Osteoblast (primary cell): ENCODE measurements around the gene CHST12. TPM values are rescaled to one million over a fixed set of nuclear protein-coding genes. Genes with fewer than 3 reads are reported as not detected.

Experiments
- DNase-seq: peaks from one replicate; pipeline ENCODE4 v3.0.0; 2011; ENCODE audit warnings: low spot score, mixed read lengths; ENCODE audit not compliant: insufficient read length; ENCODE audit errors: missing footprints
- H2AFZ ChIP-seq: 2 replicates; pipeline ENCODE4 v1.6.0; 2011; ENCODE audit warnings: mild to moderate bottlenecking, low read length
- H3K27ac ChIP-seq: 2 replicates; pipeline ENCODE4 v1.5.1; 2011; ENCODE audit warnings: mild to moderate bottlenecking, low read depth, low read length, moderate library complexity
- H3K27me3 ChIP-seq: 2 replicates; pipeline ENCODE4 v1.6.0; 2012; ENCODE audit warnings: mild to moderate bottlenecking, control low read depth, inconsistent platforms, low read length, moderate library complexity; ENCODE audit not compliant: insufficient read depth
- H3K36me3 ChIP-seq: 2 replicates; pipeline ENCODE4 v1.5.1; 2011; ENCODE audit warnings: mild to moderate bottlenecking, low read length, control low read depth, moderate library complexity; ENCODE audit not compliant: insufficient read depth
- H3K4me1 ChIP-seq: 2 replicates; pipeline ENCODE4 v1.5.1; 2011; ENCODE audit warnings: mild to moderate bottlenecking, low read length, control low read depth, moderate library complexity; ENCODE audit not compliant: insufficient read depth
- H3K4me2 ChIP-seq: 2 replicates; pipeline ENCODE4 v1.6.0; 2011; ENCODE audit warnings: mild to moderate bottlenecking, low read length; ENCODE audit not compliant: insufficient read depth
- H3K4me3 ChIP-seq: fragments of 200-600 bp; sonication (generic); 3 replicates; pipeline ENCODE4 v1.5.1; 2012; ENCODE audit warnings: mild to moderate bottlenecking, low read length, inconsistent platforms; ENCODE audit not compliant: insufficient read depth
- H3K79me2 ChIP-seq: 2 replicates; pipeline ENCODE4 v1.6.0; 2012; ENCODE audit warnings: mild to moderate bottlenecking, low read length, control low read depth, inconsistent platforms; ENCODE audit not compliant: insufficient read depth
- H3K9me3 ChIP-seq: 2 replicates; pipeline ENCODE4 v1.5.1; 2011; ENCODE audit warnings: low read depth, low read length, control low read depth
- H4K20me1 ChIP-seq: 2 replicates; pipeline ENCODE4 v1.6.0; 2012; ENCODE audit warnings: mild to moderate bottlenecking, low read length, control low read depth; ENCODE audit not compliant: insufficient read depth
- total RNA-seq: library from RNA; depleted of rRNA; stranded (reverse); fragments of >200 nt; gene quantifications from 2 replicates; pipeline ENCODE4 v1.2.3, GENCODE V29; 2012
- TF ChIP-seq, protein P1 (sequence below): IDR thresholded peaks from 2 replicates; pipeline ENCODE4 v1.5.1; 2011; ENCODE audit warnings: mild to moderate bottlenecking, low read depth, low read length, moderate library complexity; ENCODE audit errors: extremely low read depth

The CHST12 gene
- total RNA-seq, 1 donor: 4.0 TPM

DNA sequence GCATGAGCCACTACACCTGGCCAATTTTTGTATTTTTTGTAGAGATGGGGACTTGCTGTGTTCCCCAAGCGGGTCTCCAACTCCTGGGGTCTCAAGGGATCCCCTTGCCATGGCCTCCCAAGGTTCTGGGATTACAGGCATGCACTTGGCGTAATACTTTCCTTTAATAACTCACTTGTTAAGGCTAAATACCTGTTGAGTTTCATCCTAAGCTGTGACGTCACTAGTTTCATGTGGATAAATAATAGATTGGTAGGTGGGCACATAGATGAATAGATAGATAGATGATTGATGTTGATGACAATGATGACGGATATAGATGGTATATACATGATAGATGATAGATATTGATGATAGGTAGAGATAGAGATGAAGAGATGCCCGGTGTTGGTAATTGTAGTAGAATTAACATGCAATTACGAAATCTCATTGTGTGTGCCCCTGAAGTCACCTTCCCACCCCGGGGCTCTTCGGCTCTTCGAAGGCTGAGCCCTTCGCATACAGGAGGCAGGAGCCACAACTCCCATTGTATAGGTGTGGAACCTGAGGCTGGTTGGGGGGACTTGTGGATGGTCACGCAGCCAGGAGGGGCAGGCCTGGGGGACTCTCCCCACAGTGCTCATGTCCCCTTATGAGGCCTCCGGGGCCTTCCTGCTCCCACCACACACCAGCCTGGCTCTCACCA lies 70.2 kb downstream of the CHST12 start:
- TF ChIP-seq, protein P1, sequence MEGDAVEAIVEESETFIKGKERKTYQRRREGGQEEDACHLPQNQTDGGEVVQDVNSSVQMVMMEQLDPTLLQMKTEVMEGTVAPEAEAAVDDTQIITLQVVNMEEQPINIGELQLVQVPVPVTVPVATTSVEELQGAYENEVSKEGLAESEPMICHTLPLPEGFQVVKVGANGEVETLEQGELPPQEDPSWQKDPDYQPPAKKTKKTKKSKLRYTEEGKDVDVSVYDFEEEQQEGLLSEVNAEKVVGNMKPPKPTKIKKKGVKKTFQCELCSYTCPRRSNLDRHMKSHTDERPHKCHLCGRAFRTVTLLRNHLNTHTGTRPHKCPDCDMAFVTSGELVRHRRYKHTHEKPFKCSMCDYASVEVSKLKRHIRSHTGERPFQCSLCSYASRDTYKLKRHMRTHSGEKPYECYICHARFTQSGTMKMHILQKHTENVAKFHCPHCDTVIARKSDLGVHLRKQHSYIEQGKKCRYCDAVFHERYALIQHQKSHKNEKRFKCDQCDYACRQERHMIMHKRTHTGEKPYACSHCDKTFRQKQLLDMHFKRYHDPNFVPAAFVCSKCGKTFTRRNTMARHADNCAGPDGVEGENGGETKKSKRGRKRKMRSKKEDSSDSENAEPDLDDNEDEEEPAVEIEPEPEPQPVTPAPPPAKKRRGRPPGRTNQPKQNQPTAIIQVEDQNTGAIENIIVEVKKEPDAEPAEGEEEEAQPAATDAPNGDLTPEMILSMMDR: no peak

DNA sequence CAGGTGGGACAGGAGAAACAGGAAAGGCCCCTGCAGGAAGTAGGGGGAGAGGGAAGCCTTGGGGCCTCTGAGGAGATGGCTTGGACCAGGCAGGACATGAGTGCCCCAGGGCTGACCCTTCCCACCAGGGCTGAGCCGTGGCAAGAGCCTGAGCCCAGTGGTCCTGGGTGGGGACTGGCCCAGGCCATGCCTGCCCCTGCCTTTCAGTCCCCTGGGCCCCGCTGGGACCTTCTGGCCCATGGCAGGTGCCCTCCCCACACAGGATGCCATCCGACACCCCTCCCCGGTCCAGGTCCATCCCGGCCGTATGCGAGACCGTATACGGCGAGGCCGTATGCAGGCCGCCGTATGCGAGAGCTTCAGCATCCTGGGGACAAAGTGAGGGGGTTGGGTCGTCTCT lies 70.8 kb downstream of the CHST12 start:
- H3K4me1 ChIP-seq: peaks cover 14% of the 10 kb centered on the region
- no peak overlapping the region for H3K4me3 ChIP-seq
- TF ChIP-seq, protein P1: no peak
- H4K20me1 ChIP-seq: no peaks in the 10 kb centered on the region
- no peaks in the 10 kb centered on the region for H3K9me3 ChIP-seq
- H3K4me2 ChIP-seq: no peak overlapping the region
- H2AFZ ChIP-seq: no peak overlapping the region
- peak; percentile 73 for DNase-seq
- no peak overlapping the region for H3K27ac ChIP-seq
- H3K27me3 ChIP-seq: peaks cover 3% of the 10 kb centered on the region
- H3K79me2 ChIP-seq: no peaks in the 10 kb centered on the region
- no peaks in the 10 kb centered on the region for H3K36me3 ChIP-seq

More for the DNA sequence above, 70.2 kb downstream of the CHST12 start:
- no peaks in the 10 kb centered on the region for H3K36me3 ChIP-seq
- no peak overlapping the region for H3K4me3 ChIP-seq
- no peak overlapping the region for H3K27ac ChIP-seq
- H3K9me3 ChIP-seq: no peaks in the 10 kb centered on the region
- peaks cover 3% of the 10 kb centered on the region for H3K27me3 ChIP-seq
- DNase-seq: peak; percentile 85
- H3K79me2 ChIP-seq: no peaks in the 10 kb centered on the region
- no peak overlapping the region for H2AFZ ChIP-seq
- peaks cover 10% of the 10 kb centered on the region for H3K4me1 ChIP-seq
- H4K20me1 ChIP-seq: no peaks in the 10 kb centered on the region
- no peak overlapping the region for H3K4me2 ChIP-seq

DNA sequence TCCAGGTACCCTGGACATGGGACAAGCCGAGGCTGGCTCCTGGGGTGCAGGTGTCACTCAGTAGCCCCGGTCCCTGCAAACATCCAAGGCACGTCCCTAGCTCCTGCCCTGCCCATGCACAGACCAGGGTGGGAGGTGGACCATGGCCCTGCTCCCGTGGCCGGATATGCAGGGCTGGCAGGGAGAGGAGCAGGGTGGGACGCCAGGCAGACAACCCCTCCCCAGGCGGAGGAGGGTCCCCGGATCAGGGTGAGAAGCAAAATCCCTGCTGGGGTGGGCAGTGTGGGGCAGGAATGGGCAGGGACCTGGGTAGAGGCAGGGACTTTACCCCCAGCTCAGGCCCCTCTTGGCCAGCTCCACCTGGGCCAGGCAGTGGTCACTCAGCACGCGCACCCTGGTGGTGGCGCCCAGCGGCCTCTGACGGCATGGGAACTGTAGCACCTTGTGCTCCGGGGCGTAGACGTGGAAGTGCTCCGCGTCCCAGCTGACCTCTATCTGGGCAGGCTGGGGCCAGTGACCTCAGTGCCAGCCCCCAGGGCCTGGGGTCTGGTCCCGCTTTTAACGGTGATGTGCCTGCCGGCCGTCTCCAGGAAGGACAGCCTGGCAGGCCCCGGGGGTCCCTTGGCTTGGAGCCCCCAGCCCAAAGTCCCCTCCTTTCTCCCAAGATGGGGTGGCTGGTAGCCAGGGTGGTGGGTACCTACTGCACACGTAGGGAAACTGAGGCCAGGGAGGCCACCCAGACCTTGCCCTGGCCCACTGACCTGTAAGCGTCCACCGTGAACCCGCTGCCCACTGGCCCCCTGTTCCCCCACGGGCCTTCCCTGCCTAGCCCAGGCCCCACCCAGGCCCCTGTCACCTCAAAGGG lies 71.6 kb downstream of the CHST12 start:
- no peaks in the 10 kb centered on the region for H3K9me3 ChIP-seq
- H3K27ac ChIP-seq: no peak overlapping the region
- no peaks in the 10 kb centered on the region for H3K79me2 ChIP-seq
- no peak overlapping the region for H3K4me2 ChIP-seq
- peaks cover 14% of the 10 kb centered on the region for H3K4me1 ChIP-seq
- no peak overlapping the region for H2AFZ ChIP-seq
- no peaks in the 10 kb centered on the region for H4K20me1 ChIP-seq
- H3K36me3 ChIP-seq: no peaks in the 10 kb centered on the region
- H3K4me3 ChIP-seq: no peak overlapping the region
- TF ChIP-seq, protein P1: no peak
- H3K27me3 ChIP-seq: peaks cover 3% of the 10 kb centered on the region
- DNase-seq: peak; percentile 80

DNA sequence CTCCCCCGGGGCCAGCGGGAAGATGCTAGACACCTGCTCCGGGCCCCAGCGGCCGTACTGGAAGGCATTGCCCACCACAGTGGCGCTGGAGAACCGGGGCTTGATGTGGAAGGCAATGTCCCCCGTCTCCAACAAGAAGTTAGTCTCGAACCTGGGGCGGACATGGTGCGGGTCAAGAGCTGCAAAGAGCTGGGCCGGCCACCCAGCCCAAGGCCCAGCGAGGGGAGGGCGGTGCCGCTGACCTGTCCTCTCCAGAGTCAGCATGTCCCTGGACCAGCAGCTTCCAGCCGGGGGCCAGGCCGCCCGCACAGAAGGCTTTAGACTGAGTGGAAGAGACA lies 72.2 kb downstream of the CHST12 start:
- Histone ChIP-seq H3K4me3 (no peak overlapping the region), H3K4me2 (no peak overlapping the region), H3K27ac (no peak overlapping the region), H3K9me3 (no peaks in the 10 kb centered on the region), H3K4me1 (peaks cover 14% of the 10 kb centered on the region), H3K36me3 (no peaks in the 10 kb centered on the region), H4K20me1 (no peaks in the 10 kb centered on the region), H2AFZ (no peak overlapping the region), H3K79me2 (no peaks in the 10 kb centered on the region), H3K27me3 (no peaks in the 10 kb centered on the region)
- peak; percentile 45 for DNase-seq
- TF ChIP-seq, protein P1: no peak
